ENCODE data around the gene ATP2B1. TPM values are rescaled to one million over a fixed set of nuclear protein-coding genes. Genes with fewer than 3 reads are reported as not detected.

ATP2B1 gene
- total RNA-seq, 1 experiment from 2014 or later = 20.6 TPM

- Histone ChIP-seq H4K8ac (replicated peaks; ENCODE audit: insufficient read length, low read depth, low read length) (no peak overlapping the region), H3K4ac (ENCODE audit: low read depth, low read length) (no peak overlapping the region), H3K4me1 (ENCODE audit: insufficient read depth, low read length) (no peaks in the 10 kb centered on the region; the same call in 1 of the 2 replicates), H3T11ph (ENCODE audit: low read length) (no peak overlapping the region), H3K79me2 (ENCODE audit: insufficient read depth, low read length) (peaks cover 3% of the 10 kb centered on the region; the same call in 1 of the 2 replicates), H2BK15ac (ENCODE audit: low read depth, low read length) (no peak overlapping the region), H3K4me2 (ENCODE audit: insufficient read depth, insufficient read length, low read length) (no peak overlapping the region), H3K9ac (ENCODE audit: extremely low read depth, insufficient read length, low read length) (no peak overlapping the region), H3K23me2 (ENCODE audit: insufficient read length, low read depth, low read length, poor library complexity, severe bottlenecking) (no peaks in the 10 kb centered on the region), H2BK12ac (ENCODE audit: insufficient read length, low read depth, low read length) (no peak overlapping the region), H2BK5ac (ENCODE audit: insufficient read length, low read length) (no peak overlapping the region), H3K56ac (ENCODE audit: insufficient read length, low read depth, low read length) (no peak overlapping the region), H3K14ac (ENCODE audit: insufficient read depth, low read length) (no peak overlapping the region), H4K20me1 (ENCODE audit: control insufficient read depth, insufficient read depth, insufficient read length) (no peaks in the 10 kb centered on the region), H2AFZ (ENCODE audit: low read length) (no peak overlapping the region), H2AK5ac (ENCODE audit: insufficient read length, low read length) (no peak overlapping the region), H3K27me3 (ENCODE audit: insufficient read depth, low read length) (peaks cover 3% of the 10 kb centered on the region; the same call in 1 of the 2 replicates), H2BK120ac (ENCODE audit: low read depth, low read length, poor library complexity, severe bottlenecking) (no peak overlapping the region), H3K18ac (ENCODE audit: insufficient read length, low read depth, low read length) (no peak overlapping the region), H3K23ac (ENCODE audit: insufficient read length, low read depth, low read length) (no peak overlapping the region), H3K27ac (ENCODE audit: insufficient read length, low read depth, low read length) (no peak overlapping the region), H4K5ac (ENCODE audit: insufficient read length, low read depth, low read length) (peak overlapping the region; percentile 37), H2BK20ac (ENCODE audit: low read depth, low read length, poor library complexity, severe bottlenecking) (no peak overlapping the region), H3K79me1 (ENCODE audit: insufficient read depth, low read depth, low read length, poor library complexity, severe bottlenecking) (peaks cover 3% of the 10 kb centered on the region), H3K9me3 (ENCODE audit: control insufficient read depth, low read depth, low read length) (no peaks in the 10 kb centered on the region), H4K91ac (ENCODE audit: insufficient read length, low read depth, low read length) (no peak overlapping the region)
- TF ChIP-seq CTCF (conservative IDR thresholded peaks at IDR 0.05) = peak; percentile 32; the same call in 1 of the 3 replicates
- no CpG with 5 or more reads among the region's 3 CpGs for WGBS (ENCODE audit: extremely low coverage, insufficient read length, low lambda C conversion rate)
- no peak overlapping the region for H3K27ac Mint-ChIP-seq
- no peaks in the 10 kb centered on the region for H3K9me3 Mint-ChIP-seq
- peaks cover 4 to 10% of the 10 kb centered on the region in 2 experiments for H3K4me1 Mint-ChIP-seq
- H3K4me3 Mint-ChIP-seq = no peak overlapping the region
- DNase-seq = no peak
- H3K27me3 Mint-ChIP-seq (ENCODE audit: low read depth) = peaks cover 17% of the 10 kb centered on the region
- H3K36me3 Mint-ChIP-seq (ENCODE audit: insufficient read depth in 1 of 3, low read depth in 3 of 3) = no peaks in the 10 kb centered on the region; a peak in 1 of 7 replicates
Measured at GRCh38 chr12:89701606-89702206, 6.9 kb downstream of the ATP2B1 start.
